HG02798 (cell line): ENCODE measurements around the gene SIPA1L3.

Experiments
- ATAC-seq: cut with Tn5 transposase; IDR thresholded peaks from one replicate; pipeline ENCODE4 v1.9.1; 2021; ENCODE audit warnings: mild to moderate bottlenecking; ENCODE audit not compliant: unreplicated experiment, poor library complexity

The SIPA1L3 gene

GRCh38 chr19:37941782-37942515 is 34.9 kb downstream of the SIPA1L3 start:
- ATAC-seq = no peak

GRCh38 chr19:37942516-37942902 is 35.5 kb downstream of the SIPA1L3 start:
- ATAC-seq = no peak

DNA sequence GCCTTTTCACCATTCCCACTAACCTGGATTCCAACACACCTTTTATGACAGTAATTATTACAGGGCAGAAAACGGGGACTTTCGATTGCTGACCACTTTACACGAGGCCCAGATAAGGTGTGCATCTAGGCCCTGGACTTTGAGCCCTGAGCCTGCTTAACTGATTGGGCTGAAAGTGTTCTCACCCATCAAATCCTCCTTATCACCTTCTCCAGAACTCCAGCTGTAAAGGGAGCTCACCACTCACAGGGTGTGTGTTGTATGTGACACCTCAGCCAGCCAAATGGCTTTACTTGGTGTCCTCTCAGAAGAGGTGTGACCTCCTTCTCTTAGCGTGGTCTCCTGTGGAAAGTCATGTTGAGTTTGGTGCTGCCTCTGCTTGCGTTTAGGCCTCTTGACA is 36.5 kb downstream of the SIPA1L3 start:
- no peak for ATAC-seq

GRCh38 chr19:37946132-37946531 is 39.1 kb downstream of the SIPA1L3 start:
- no peak for ATAC-seq

DNA sequence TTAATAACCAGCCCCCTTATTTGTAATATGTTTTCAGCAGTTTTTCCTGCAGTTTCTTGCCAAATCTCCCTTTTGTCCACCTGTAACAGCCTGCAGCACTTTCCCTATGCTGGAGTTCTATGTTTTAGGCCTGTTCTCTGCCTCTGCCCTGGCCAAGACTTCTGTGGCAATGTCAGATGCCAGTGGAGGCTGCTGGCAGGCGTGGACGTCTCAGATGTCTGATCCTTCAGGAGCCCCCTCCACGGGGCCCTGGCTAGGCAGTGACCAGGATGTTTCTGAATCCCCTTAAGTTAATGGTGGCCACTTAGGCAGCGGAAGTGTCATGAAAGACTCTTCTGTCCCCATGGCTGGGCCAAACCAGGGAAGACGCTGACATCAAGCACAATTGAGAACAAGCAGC is 40.8 kb downstream of the SIPA1L3 start:
- ATAC-seq = no peak

DNA sequence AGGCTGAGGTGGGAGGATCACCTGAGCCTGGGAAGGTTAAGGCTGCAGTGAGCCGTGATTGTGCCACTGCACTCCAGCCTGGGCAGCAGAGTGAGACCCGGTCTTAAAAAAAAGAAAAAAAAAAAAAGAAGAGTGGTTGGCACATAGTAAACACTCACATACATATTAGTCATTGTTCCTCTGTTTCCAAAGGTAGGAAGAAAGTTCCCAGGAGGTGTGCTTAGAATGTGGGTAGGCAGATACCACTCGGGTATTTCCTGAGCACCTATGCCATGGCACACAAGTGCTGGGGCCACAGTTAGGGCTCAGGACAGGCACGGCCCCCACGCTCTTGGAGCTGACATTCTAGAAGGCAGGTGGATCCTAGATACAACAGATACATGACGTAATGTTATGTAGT is 41.4 kb downstream of the SIPA1L3 start:
- ATAC-seq = no peak

DNA sequence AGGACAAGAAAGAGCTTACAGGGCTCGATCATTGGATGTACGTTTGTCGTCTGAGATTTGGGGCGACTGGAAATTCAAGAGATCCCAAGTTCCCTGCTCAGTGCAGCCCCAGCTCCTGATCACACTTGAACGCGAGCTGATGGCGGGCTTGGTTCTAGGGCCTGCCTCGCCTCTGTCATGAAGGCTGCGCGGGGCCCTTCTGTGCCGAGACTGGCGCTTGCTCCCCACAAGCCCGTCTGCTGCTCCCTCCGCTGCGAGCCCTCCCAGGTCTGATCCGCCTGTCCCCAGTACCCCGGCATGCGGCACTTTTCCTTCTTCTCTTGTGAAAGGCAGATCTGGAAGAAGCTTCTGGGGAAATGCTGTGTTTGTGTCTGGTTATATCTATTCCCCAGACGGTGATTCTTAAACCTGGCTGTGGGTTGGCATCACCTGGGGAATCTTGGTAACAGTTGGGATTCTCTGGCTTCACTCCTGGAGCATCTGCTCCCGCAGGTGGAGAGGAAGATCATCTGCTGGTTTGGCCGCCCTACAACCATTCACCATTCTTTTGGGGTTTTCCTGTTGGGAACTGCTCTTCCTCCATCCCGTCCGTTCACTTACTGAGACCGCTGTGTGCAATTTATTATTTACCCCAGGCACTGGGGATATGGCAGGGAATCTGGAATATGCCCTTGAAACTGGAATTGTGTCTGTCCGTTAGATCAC is 43.6 kb downstream of the SIPA1L3 start:
- no peak for ATAC-seq

DNA sequence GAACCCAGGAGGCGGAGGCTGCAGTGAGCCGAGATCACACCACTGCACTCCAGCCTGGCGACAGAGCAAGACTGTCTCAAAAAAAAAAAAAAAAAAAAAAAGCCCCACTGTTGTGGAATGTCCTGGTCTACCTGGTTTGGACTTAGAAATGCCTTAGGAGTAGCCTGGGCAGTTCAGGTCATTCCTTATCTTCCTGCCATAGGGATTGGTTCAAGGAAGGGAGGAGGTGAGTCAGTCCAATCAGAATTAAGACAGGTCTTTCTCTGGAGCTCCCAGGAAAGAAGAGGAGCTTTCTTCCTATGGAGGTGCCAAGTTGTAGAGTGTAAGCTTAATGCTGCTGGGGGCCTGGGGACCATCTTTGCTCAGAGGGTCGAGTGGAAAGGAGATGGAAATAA is 44.8 kb downstream of the SIPA1L3 start:
- ATAC-seq = no peak

DNA sequence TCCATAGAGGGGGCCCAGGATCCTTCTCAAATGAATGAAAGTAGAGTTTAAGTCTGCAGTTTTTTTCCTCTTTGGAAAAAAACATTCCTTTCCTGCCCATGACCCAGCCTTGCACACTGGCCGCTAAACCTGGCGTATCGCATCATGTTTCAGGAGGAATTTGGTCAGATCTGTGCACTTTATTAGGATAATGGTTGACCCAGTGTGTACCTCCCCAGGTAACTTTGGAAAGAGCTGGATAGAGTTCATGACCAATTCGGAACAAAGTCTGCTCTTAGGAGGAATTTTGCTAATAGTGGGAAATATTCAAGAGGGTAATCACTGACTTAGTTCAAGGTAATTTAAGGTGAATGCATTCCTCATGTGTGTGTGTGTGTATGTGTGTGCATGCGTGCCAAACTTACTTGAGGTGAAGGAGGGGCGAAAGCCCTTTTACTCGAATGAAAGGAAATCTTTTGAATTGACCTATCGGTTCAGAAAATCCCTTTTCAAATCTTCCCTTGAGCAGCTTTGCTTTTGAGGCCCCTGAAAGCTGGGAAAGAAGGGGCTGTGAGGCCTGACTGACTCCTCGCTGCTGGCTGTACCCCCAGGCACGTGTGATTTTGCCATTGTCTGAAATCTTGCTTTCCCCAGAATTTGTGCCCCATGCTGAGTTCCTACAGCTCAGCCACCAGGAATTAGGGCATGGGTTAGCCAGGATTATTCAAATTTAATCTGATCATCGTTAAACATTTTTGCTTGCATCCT is 46.3 kb downstream of the SIPA1L3 start:
- ATAC-seq = no peak

DNA sequence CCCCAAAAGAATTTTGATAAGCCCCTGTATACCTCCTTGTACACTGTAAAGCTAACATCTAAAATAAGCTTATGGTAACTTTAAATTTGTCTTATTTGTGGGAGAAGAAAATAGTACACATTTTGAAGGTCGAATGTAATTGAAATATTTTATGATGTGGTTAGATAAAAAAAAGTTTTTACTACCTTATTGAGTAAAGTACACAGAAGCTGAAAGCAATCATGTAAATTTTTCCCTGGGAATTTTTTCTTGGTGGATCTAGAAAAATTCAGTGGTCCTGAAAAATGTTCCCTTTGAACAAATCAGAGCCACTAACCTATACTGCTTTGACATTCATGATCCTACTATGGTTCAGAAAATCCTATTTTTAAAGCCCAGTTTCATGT is 46.9 kb downstream of the SIPA1L3 start:
- no peak for ATAC-seq

DNA sequence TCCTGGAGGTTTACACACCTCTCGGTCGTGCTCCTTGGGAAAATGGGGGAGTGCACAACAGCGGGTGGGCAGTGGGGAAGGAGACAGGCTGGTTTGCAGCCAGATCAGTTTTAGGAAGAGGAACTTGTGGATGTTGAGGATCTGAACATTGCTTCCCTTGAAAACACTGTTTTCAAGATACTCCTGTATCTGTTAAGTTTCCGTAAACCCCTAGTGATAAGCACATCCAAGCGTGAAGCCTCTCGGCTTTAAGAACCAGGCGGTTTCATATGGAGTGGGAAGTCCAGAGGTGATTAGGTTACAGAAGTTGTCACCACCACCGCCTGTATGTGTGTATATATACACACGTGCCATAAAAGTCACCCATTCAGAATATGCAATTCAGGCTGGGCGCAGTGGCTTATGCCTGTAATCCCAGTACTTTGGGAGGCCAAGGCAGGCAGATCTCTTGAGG is 47.4 kb downstream of the SIPA1L3 start:
- no peak for ATAC-seq

DNA sequence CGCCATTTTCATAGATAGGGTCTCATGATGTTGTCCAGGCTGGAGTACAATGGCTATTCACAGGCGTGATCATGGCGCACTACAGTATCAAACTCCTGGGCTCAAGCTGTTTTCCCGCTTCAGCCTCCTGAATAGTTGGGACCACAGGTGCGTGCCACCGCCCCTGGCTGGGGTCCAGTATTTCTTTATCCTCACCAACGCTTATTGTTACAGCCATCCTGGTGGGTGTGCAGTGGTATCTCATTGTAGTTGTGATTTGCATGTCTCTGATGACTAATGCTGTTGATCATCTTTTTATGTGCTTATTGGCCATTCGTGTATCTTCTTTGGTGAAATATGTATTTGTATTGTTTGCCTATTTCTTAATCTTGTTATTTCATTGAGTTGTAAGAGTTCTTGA is 49.0 kb downstream of the SIPA1L3 start:
- no peak for ATAC-seq

DNA sequence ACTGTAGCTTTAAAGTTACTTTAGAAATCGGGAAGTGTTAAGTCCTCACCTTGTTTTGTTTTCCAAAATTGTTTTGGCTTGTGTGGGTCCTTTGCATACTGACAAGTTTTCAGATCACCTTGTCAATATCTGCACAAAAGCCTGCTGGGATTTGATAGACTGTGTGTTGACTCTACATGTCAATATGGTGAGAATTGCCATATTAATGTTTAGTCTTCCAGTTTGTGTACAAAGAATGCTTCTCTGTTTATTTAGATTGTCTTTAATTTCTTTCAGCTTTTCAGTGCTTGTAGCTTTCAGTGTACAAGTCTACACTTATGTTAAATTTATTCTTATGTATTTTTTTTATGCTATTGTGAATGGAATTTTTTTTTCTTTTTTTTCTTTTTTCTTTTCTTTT is 50.2 kb downstream of the SIPA1L3 start:
- ATAC-seq = no peak

- ATAC-seq = no peak
Observed at GRCh38 chr19:37959665-37960114, 52.7 kb downstream of the SIPA1L3 start.

DNA sequence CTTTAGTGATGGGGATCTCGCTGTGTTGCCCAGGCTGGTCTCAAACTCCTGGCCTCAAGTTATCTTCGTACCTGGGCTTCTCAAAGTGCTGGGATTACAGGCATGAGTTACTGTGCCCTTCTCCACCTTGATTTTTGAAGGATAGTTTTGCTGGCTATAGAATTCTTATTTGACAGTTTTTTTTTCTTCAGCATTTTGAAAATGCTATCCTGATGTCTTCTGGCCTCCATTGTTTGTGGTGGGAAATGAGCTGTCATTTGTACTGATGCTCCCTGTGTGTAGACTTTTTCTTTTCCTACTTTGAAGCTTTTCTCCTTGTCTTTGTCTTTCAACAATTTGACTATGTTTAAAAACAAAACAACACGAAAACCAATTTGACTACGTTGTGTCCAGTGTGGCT is 54.2 kb downstream of the SIPA1L3 start:
- no peak for ATAC-seq

DNA sequence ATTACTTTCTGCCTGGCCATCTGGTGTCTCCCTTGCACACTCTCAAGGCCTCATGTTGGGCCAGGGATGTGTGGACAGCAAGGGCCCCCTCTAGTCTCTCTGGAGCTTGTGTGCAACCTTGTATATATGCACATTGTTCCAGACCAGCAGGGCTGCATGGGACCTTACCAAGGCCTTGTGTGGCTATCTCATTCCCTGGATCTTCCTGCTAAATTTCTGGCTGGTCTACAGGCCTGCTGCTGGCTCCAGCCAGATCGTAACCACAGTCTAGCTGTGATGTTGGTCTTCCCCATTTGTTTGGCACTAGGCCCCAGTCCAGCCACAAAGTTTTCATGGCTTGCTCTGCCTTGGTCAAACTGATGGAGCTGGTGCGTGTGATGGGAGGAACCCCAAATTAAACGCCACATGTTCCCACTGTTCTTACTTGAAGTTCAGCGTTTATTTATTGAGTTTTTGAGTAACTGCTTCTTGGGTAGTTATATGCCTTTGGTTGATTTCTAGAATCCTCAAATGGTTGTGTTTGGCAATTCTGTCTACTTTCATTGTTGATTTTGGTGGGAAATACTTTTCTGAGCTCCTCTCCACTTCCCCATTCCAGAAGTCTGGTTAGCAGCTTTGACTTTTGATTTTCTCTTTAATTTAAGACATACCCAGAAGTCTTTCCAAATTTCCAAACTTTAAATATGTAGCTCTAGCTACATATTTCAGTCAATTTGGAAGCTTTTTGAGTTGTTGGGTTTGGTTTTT is 56.4 kb downstream of the SIPA1L3 start:
- ATAC-seq = no peak

DNA sequence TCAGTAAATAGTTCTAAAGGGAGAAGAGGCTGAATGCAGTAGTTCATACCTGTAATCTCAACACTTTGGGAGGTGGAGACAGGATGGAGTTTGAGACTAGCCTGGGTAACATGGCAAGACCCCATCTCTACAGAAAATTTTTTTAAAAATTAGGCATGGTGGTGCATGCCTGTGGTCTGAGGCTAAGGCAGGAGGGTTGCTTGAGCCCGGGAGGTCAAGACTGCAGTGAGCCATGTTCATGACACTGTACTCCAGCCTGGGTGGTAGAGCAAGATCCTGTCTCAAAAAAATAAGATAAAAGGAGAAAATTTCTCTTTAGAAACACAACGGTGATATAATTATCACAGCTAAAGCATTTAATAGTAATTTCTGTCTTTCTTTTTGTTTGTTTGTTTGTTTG is 57.1 kb downstream of the SIPA1L3 start:
- ATAC-seq = no peak

DNA sequence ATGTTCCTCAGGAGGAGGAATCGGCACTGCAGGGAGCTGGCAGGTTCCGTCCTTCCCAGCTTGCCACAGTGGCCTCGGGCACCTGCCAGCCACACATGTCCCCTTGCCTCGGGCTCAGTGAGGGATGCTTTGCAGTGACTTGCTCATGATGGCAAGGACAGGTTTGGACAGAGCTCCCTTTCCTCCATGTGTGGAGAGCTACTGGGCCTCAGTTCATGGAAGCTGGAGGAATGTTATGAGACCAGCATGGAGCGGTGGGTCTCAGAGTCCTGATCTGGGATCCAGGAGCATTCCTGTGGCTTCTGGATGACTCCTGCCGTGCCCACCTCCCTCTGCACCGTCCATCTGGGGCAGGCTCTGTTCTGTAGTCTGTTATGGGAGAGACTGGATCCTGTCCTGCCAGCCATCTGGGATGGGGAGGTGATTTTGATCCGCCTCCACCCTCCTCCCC is 59.2 kb downstream of the SIPA1L3 start:
- ATAC-seq = no peak

GRCh38 chr19:37966662-37967231 is 59.7 kb downstream of the SIPA1L3 start:
- ATAC-seq = no peak

DNA sequence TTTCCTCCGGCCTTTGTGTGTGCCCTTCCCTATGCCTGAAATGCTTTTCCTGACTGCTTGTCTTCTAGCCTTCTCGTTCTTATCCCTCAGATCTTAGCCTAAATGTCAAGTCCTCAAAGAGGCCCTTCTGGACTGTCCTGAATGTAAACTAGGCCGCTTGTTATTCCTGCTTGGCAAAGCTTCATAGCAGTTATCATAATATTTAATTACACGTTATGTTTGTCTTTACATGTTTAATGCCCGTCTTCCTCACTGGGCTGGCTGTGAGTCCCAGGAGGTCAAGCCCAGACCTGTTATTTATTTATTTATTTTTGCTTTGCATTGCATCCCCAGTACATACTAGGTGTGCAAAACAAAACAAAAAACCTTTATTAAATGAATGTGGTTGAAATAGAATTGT is 62.7 kb downstream of the SIPA1L3 start:
- ATAC-seq = no peak
